AG04450 (cell line): Measurements from ENCODE around the gene CREB3L4. TPM values are rescaled to one million over a fixed set of nuclear protein-coding genes. Genes with fewer than 3 reads are reported as not detected.
"Not testable (repeated sequence)": the region's sequence is repeated elsewhere in the genome, so short reads cannot be mapped to it uniquely, and the experiment has no call there.

Experiments used
- CTCF ChIA-PET: fragments of 300-600, 350-600 bp; formaldehyde crosslinking; extraction: SDS; loops from one replicate; lab custom pipeline; 2022; ENCODE audit warnings: antibody characterized with exemption, inconsistent platforms; lab: Charles Lee
- POLR2A ChIA-PET: fragments of 350-600 bp; formaldehyde crosslinking; extraction: SDS; loops from one replicate; lab custom pipeline; 2021; ENCODE audit warnings: antibody characterized with exemption, inconsistent platforms; lab: Yijun Ruan, JAX
- DNase-seq: peaks from one replicate; pipeline ENCODE4 v3.0.0-alpha.2; 2011; ENCODE audit warnings: low read depth, low spot score
- H3K27ac ChIP-seq: one replicate; pipeline ENCODE4 v1.5.1; 2012; ENCODE audit warnings: low read depth, low read length, control low read depth
- H3K27me3 ChIP-seq: one replicate; pipeline ENCODE4 v1.6.0; 2012; ENCODE audit warnings: low read length; ENCODE audit not compliant: control insufficient read depth, insufficient read depth
- H3K4me3 ChIP-seq: 2 replicates; pipeline ENCODE4 v1.5.1; 2011; ENCODE audit warnings: mild to moderate bottlenecking, low read depth, low read length, control low read depth
- H3K9me3 ChIP-seq: 2 replicates; pipeline ENCODE4 v1.5.1; 2012; ENCODE audit warnings: low read length; ENCODE audit not compliant: control insufficient read depth, insufficient read depth
- polyA plus RNA-seq: library from polyadenylated mRNA; depleted of rRNA; stranded (reverse); fragments of >200 nt; gene quantifications from 2 replicates; pipeline ENCODE4 v1.2.3, GENCODE V29; 2011
- TF ChIP-seq, protein P1 (sequence below): IDR thresholded peaks from 2 replicates; pipeline ENCODE4 v1.5.1; 2011; ENCODE audit warnings: low read depth, low read length, control low read depth, inconsistent platforms

The CREB3L4 gene
- polyA plus RNA-seq, 1 experiment: 7.7 TPM

DNA sequence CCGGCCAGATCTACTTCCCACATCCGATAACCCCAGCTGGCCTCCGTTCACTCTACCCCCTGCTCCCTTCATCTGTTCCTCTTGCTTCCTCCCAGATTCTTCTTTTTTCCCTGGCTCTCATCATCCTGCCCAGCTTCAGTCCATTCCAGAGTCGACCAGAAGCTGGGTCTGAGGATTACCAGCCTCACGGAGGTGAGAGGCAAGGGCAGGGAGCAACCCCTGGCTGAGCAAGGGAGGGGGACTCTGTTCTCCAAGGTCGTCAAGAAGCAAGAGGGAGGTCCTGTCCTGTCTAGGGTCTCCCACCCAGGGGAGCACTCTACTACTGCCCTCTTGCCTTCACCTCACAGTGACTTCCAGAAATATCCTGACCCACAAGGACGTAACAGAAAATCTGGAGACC lies 5.8 kb downstream of the CREB3L4 start:
- CTCF ChIA-PET: interaction anchor here (1.3 kb wide), 1 partner anchor 27 kb away, joined by 3 read pairs; the partner anchor contains the start of gene DENND4B
- Histone ChIP-seq H3K27ac (no peak overlapping the region), H3K4me3 (no peak overlapping the region), H3K27me3 (no peaks in the 10 kb centered on the region), H3K9me3 (no peaks in the 10 kb centered on the region; the same call in 1 of the 2 replicates)
- DNase-seq: no peak
- POLR2A ChIA-PET: no interaction called here
- TF ChIP-seq, protein P1, sequence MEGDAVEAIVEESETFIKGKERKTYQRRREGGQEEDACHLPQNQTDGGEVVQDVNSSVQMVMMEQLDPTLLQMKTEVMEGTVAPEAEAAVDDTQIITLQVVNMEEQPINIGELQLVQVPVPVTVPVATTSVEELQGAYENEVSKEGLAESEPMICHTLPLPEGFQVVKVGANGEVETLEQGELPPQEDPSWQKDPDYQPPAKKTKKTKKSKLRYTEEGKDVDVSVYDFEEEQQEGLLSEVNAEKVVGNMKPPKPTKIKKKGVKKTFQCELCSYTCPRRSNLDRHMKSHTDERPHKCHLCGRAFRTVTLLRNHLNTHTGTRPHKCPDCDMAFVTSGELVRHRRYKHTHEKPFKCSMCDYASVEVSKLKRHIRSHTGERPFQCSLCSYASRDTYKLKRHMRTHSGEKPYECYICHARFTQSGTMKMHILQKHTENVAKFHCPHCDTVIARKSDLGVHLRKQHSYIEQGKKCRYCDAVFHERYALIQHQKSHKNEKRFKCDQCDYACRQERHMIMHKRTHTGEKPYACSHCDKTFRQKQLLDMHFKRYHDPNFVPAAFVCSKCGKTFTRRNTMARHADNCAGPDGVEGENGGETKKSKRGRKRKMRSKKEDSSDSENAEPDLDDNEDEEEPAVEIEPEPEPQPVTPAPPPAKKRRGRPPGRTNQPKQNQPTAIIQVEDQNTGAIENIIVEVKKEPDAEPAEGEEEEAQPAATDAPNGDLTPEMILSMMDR: no peak

DNA sequence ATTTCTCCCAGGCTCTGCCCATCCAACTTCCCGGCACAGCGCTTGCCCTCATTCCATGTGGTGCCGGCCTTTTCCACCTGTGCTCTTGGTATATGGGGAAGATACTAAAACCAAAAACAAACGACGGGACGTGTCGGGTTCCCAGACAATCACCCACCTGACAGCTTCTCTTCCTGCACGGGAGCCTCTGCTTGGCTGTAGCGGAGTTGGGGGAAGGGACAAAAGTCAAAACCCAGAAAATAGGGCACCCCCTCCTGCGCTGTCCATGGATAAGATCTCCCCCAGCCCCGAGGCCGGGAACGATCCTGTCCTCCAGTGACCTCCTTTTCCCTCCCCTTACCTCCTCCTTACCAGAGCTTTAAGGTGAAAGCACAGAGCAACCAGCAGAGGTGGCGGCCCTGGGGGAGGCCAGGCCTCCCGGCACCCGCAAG lies 9.1 kb downstream of the CREB3L4 start:
- peak overlapping the region; percentile 94 for H3K4me3 ChIP-seq
- H3K27me3 ChIP-seq: no peaks in the 10 kb centered on the region
- no peak for DNase-seq
- H3K9me3 ChIP-seq: no peaks in the 10 kb centered on the region; the same call in 1 of the 2 replicates
- ChIA-PET POLR2A (interaction anchor here (1.1 to 3.9 kb wide), 8 partner anchors 9 to 244 kb away, joined by 4 to 39 read pairs (median 7); partner anchors contain the start of genes CREB3L4, DENND4B, RAB13 and RPS27), CTCF (interaction anchor here (0.6 to 3.5 kb wide), 3 partner anchors 10 to 179 kb away, joined by 3 to 31 read pairs (median 18); partner anchors contain the start of genes CREB3L4 and RAB13)
- TF ChIP-seq, protein P1: no peak
- peak overlapping the region; percentile 70 for H3K27ac ChIP-seq

DNA sequence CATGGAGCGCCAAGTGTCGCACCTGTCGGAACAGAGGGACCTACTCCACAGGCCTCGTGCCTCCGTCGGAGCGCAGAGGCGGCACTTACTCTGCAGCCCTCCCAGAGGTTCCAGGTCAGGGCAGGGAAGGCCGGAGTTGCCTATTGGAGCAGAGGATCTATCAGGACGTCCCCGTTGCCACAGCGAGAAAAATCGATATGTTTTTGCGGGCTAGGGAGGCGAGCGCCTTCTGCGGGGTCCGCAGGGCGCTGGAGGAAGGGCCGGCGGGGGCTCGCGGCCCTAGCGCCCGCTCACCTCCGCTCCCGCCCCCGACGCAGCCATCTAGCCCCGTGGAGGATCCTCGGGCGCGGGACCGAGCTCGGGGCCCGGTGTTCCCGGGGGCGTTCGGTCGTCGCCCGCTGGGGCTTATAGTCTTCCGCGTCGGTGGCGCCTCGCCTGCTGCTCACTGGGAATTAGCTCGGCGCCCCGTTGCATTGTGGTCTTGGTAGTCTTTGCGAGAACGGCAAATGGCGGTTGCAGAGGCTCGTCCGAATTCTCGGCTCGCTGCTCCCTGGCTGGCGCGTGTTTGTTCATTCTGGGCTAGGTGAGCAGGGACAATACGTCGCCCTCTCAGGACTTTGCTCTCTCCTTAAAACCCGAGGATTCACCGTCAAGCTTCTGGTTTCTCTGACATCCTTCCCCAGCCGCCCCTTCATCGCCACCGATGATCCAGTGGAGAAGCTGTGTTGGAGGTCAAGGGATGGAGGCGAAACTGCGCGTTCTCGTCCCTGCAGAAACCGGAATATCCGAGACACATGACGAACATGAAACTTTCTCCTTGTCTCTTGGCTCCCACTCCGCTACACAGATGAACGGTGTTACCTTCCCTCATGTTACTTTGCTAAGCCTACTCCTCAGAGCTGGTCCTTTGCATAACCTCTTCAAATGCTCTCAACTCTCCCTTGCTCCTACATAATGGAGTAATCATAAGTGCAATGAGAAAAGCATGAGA lies 9.8 kb downstream of the CREB3L4 start, which contains the start of gene JTB:
JTB (minus strand) TSS at position 425 of the 991 bp plus-strand sequence; CDS start at position 3, 422 bp downstream.
- Histone ChIP-seq H3K4me3 (peak within 1 kb of the TSS; percentile 94), H3K27ac (peak within 1 kb of the TSS; percentile 70), H3K27me3 (no peaks in the 10 kb centered on the region), H3K9me3 (no peaks in the 10 kb centered on the region; the same call in 1 of the 2 replicates)
- ChIA-PET POLR2A (interaction anchor here (0.7 to 3.9 kb wide), 14 partner anchors 8 to 344 kb away, joined by 3 to 39 read pairs (median 5); partner anchors contain the start of genes CHTOP, CREB3L4, CRTC2 and DENND4B), CTCF (interaction anchor here (0.5 to 3.5 kb wide), 8 partner anchors 8 to 180 kb away, joined by 3 to 31 read pairs (median 4); partner anchors contain the start of genes CREB3L4 and RAB13)
- TF ChIP-seq, protein P1: no peak
- no peak for DNase-seq

DNA sequence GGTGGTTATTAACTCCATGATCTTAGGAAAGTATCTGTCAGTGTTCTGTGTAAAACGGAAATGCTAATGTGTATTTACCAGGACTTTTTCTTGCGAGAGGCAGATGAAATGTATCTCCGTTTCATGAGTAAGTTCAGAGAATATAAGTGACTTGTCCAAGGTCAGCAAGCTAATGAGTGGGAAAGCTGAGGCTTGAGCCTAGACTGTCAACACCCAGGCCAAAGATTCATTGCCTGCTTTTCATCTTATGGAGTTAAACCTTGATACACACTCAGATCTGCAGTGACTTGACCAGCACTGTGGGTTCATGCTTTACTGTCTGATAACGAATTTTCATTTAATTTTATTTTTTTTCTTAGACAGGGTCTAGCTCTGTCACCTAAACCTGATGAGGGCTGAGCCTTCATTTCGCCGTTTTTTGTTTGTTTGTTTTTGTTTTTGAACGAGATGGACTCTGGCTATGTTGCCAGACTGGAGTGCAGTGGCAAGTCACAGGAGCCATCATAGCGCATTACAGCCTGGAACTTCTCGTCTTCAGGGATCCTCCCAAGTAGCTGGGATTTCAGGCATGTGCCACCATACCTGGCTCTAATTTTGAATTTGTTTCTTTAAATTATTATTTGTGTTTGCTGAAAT lies 10.7 kb downstream of the CREB3L4 start:
- ChIA-PET POLR2A (interaction anchor here (0.8 to 3.9 kb wide), 9 partner anchors 8 to 344 kb away, joined by 3 to 39 read pairs (median 7); partner anchors contain the start of genes CHTOP, CREB3L4, CRTC2 and RAB13), CTCF (interaction anchor here (0.8 to 3.5 kb wide), 4 partner anchors 8 to 48 kb away, joined by 3 to 31 read pairs (median 10); partner anchors contain the start of genes CREB3L4 and RAB13)
- DNase-seq: no peak
- Histone ChIP-seq H3K9me3 (no peaks in the 10 kb centered on the region; the same call in 1 of the 2 replicates), H3K4me3 (peak overlapping the region; percentile 94), H3K27me3 (no peaks in the 10 kb centered on the region), H3K27ac (no peak overlapping the region)
- TF ChIP-seq, protein P1: no peak

DNA sequence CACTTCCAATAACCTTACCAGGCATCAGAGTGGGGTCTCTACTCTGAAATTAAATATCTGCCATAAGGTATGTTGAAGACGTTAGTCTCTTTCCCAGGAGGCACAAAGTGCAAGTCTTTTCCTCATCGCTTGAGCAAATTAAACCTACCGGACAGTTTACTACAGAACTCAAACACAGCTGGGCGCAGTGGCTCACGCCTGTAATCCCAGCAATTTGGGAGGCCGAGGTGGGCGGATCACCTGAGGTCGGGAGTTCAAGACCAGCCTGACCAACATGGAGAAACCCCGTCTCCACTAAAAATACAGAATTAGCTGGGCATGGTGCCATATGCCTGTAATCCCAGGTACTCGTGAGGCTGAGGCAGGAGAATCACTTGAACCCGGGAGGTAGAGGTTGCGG lies 11.4 kb downstream of the CREB3L4 start:
- not testable (repeated sequence) for H3K27ac ChIP-seq, DNase-seq, H3K4me3 ChIP-seq, H3K27me3 ChIP-seq, H3K9me3 ChIP-seq
- CTCF ChIA-PET: interaction anchor here (1.1 to 3.5 kb wide), 3 partner anchors 8 to 49 kb away, joined by 3 to 31 read pairs (median 17); partner anchors contain the start of genes CREB3L4 and RAB13
- POLR2A ChIA-PET: interaction anchor here (3.0 to 3.9 kb wide), 2 partner anchors 11 to 12 kb away, joined by 35 to 39 read pairs; partner anchors contain the start of genes CREB3L4 and RPS27

DNA sequence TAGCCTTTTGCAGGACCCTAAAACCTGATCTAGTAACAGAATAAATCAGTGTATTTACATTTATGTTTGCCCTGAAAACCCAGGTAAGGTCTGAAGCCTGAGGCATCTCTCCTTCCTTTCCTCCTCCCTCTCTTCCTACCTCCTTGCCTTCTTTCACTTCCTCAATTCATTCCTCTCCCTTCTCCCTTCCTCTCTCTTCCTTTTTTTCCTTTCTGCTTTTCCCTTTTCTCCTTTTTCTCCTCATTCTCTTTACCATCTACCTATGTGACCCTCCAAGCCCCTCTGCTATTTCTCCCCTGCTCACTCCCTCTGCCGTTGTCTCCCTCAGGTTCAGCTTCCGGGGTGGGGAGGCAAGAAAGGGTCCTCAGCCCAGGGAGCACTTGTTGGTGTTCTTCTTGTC lies 14.0 kb downstream of the CREB3L4 start:
- H3K4me3 ChIP-seq, DNase-seq, H3K27me3 ChIP-seq, H3K27ac ChIP-seq, POLR2A ChIA-PET, H3K9me3 ChIP-seq: not testable (repeated sequence)
- CTCF ChIA-PET: interaction anchor here (1.4 kb wide), 1 partner anchor 24 kb away, joined by 3 read pairs; no protein-coding TSS in a partner anchor
